Measurements from ENCODE around the gene GPR101.
"Not testable (repeated sequence)": the region's sequence is repeated elsewhere in the genome, so short reads cannot be mapped to it uniquely, and the experiment has no call there.

Gene GPR101

GRCh38 chrX:137025930-137026329 lies 7.9 kb downstream of the GPR101 start:
- DNase-seq (ENCODE audit: low read depth) = no peak

GRCh38 chrX:137000236-137000635 lies 33.6 kb downstream of the GPR101 start:
- DNase-seq (ENCODE audit: low read depth) = not testable (repeated sequence)

DNA sequence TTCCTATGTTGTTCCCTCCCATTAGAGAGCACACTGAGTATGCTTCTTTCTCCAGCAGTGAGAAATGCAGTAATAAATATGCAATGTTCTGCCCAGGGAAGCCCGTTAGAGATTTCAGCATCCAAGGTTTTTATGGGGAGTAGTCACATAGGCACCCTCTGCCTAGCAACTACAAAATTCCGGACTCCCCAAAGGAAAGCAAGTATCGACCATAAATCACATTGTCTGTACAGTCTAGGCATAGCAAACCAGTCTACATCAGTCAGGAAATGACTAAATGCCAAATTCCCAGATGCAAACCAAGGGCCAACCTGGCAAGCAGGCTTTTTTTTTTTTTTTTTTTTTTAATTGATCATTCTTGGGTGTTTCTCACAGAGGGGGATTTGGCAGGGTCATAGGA lies 34.8 kb downstream of the GPR101 start:
- peak; percentile 0 for DNase-seq (ENCODE audit: low read depth)

Measured in EH (cell line).